ENCODE results near the gene RNF166.
A peak's percentile ranks its signal among the peaks of the same experiment; 100 is the strongest.

The RNF166 gene

GRCh38 chr16:88734361-88734728 is 28.1 kb upstream of the RNF166 start:
- Mint-ChIP-seq H3K4me3 (no peak overlapping the region), H3K27ac (no peak overlapping the region), H3K4me1 (ENCODE audit: low read depth) (peaks cover 4% of the 10 kb centered on the region), H3K36me3 (ENCODE audit: low read depth) (peaks cover 22% of the 10 kb centered on the region), H3K9me3 (no peaks in the 10 kb centered on the region), H3K27me3 (ENCODE audit: low read depth) (no peaks in the 10 kb centered on the region)
- no peak for DNase-seq (ENCODE audit: low spot score)

GRCh38 chr16:88733630-88734360 is 27.6 kb upstream of the RNF166 start:
- peak overlapping the region; percentile 7 for H3K27ac Mint-ChIP-seq
- no peak overlapping the region for H3K4me3 Mint-ChIP-seq
- no peaks in the 10 kb centered on the region for H3K9me3 Mint-ChIP-seq
- no peak for DNase-seq (ENCODE audit: low spot score)
- peaks cover 4% of the 10 kb centered on the region for H3K4me1 Mint-ChIP-seq (ENCODE audit: low read depth)
- peaks cover 18% of the 10 kb centered on the region for H3K36me3 Mint-ChIP-seq (ENCODE audit: low read depth)
- no peaks in the 10 kb centered on the region for H3K27me3 Mint-ChIP-seq (ENCODE audit: low read depth)

DNA sequence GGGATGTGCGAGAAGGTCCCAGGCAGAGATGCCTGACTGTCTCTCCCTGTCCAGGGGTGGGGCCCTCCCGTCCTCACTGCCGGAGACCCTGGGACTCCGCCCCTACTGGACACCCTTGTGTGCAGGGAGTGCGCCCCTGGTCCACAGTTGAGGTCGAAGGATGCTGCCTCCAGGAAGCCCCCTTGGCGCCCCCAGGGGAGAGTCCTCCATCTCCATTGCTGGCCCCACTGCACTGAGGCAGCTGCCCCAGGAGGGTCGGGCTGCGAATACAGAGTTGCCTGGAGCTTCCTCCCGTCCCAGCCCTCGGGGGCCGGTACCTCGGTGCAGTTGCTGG is 26.7 kb upstream of the RNF166 start:
- Mint-ChIP-seq H3K4me1 (ENCODE audit: low read depth) (peaks cover 4% of the 10 kb centered on the region), H3K9me3 (no peaks in the 10 kb centered on the region), H3K27me3 (ENCODE audit: low read depth) (no peaks in the 10 kb centered on the region), H3K36me3 (ENCODE audit: low read depth) (peaks cover 17% of the 10 kb centered on the region), H3K4me3 (no peak overlapping the region), H3K27ac (no peak overlapping the region)
- no peak for DNase-seq (ENCODE audit: low spot score)

- Mint-ChIP-seq H3K9me3 (no peaks in the 10 kb centered on the region), H3K27ac (peak overlapping the region; percentile 36)
Observed at GRCh38 chr16:88732172-88732960, 26.2 kb upstream of the RNF166 start.

GRCh38 chr16:88731699-88732098 is 25.5 kb upstream of the RNF166 start:
- Mint-ChIP-seq H3K4me3 (no peak overlapping the region), H3K27me3 (ENCODE audit: low read depth) (no peaks in the 10 kb centered on the region), H3K36me3 (ENCODE audit: low read depth) (peaks cover 20% of the 10 kb centered on the region), H3K9me3 (no peaks in the 10 kb centered on the region), H3K4me1 (ENCODE audit: low read depth) (peaks cover 4% of the 10 kb centered on the region), H3K27ac (no peak overlapping the region)
- no peak for DNase-seq (ENCODE audit: low spot score)

More at GRCh38 chr16:88732172-88732960, 26.2 kb upstream of the RNF166 start:
- Mint-ChIP-seq H3K27me3 (ENCODE audit: low read depth) (no peaks in the 10 kb centered on the region), H3K4me3 (no peak overlapping the region), H3K36me3 (ENCODE audit: low read depth) (peaks cover 20% of the 10 kb centered on the region), H3K4me1 (ENCODE audit: low read depth) (peaks cover 4% of the 10 kb centered on the region)
- no peak for DNase-seq (ENCODE audit: low spot score)

DNA sequence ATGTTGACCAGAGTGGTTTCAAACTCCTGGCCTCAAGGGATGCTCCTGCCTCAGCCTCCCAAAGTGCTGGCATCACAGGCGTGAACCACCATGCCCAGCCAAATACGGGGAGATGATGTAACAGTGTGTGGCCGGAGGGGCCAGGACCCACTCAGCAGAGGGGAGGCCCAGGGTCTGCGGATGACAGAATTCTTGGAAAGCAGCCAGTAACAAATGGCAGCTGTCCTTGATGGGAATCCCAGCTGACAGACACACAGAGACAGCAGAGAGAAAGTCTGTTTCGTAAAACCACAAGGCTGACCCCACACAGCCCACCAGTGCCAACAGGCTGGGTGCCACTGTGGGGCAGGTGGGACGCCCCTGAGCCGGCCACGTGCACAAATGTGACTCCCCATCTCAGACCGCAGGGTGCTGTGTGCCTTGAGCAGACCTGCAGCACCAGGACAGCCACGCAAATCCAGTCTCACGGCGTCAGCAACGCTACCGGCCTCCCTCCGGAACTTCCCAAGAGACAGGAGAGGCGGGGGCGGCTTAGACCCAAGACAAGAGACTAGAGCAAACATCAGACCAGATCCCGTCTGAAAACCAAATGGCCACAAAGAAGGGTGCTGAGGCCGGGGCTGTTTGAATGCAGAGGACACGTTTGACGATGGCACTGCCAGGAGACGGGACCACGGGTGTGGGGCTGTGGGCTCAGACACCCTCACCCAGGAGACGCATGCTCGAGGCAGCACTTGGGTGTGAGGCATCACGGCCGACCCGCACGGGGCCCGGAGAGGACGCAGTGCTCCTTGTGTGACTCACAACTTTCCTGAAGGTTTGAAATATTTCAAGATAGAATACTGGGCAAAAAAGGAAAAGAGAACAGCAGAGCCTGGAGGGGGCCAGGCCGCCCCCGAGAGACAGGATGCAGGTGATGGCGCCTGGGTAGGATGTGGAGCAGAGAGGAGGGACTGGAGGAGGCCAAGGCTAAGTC is 24.7 kb upstream of the RNF166 start:
- no peaks in the 10 kb centered on the region for H3K27me3 Mint-ChIP-seq (ENCODE audit: low read depth)
- peak overlapping the region; percentile 28 for H3K27ac Mint-ChIP-seq
- no peaks in the 10 kb centered on the region for H3K9me3 Mint-ChIP-seq
- no peak for DNase-seq (ENCODE audit: low spot score)
- peaks cover 4% of the 10 kb centered on the region for H3K4me1 Mint-ChIP-seq (ENCODE audit: low read depth)
- peaks cover 24% of the 10 kb centered on the region for H3K36me3 Mint-ChIP-seq (ENCODE audit: low read depth)
- H3K4me3 Mint-ChIP-seq = peak overlapping the region; percentile 34

GRCh38 chr16:88727871-88728270 is 21.7 kb upstream of the RNF166 start:
- no peaks in the 10 kb centered on the region for H3K27me3 Mint-ChIP-seq (ENCODE audit: low read depth)
- no peak overlapping the region for H3K27ac Mint-ChIP-seq
- peaks cover 4% of the 10 kb centered on the region for H3K4me1 Mint-ChIP-seq (ENCODE audit: low read depth)
- DNase-seq (ENCODE audit: low spot score) = no peak
- no peaks in the 10 kb centered on the region for H3K9me3 Mint-ChIP-seq
- no peak overlapping the region for H3K4me3 Mint-ChIP-seq
- peaks cover 27% of the 10 kb centered on the region for H3K36me3 Mint-ChIP-seq (ENCODE audit: low read depth)

- no peaks in the 10 kb centered on the region for H3K27me3 Mint-ChIP-seq (ENCODE audit: low read depth)
- H3K9me3 Mint-ChIP-seq = no peaks in the 10 kb centered on the region
- H3K27ac Mint-ChIP-seq = no peak overlapping the region
- H3K4me3 Mint-ChIP-seq = no peak overlapping the region
- H3K36me3 Mint-ChIP-seq (ENCODE audit: low read depth) = peaks cover 28% of the 10 kb centered on the region
- DNase-seq (ENCODE audit: low spot score) = no peak
- peaks cover 4% of the 10 kb centered on the region for H3K4me1 Mint-ChIP-seq (ENCODE audit: low read depth)
Observed at GRCh38 chr16:88726981-88727380, 20.8 kb upstream of the RNF166 start.

DNA sequence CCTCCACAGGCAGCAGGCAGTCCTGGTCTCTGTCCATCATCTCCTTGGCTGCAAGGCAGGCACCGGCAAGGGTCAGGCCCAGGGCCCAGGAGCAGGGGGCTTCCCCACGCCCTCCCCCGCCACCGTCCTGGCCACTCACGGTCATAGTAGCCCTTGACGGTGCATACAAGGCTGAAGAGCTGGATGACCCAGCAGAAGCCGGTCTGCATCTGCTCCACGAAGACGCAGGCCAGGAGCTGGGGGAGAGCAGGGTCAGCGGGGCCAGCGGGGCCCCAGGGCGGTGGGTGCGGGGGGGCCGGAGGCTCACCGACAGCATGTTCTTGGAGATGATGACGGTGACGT is 20.2 kb upstream of the RNF166 start:
- Mint-ChIP-seq H3K9me3 (no peaks in the 10 kb centered on the region), H3K36me3 (ENCODE audit: low read depth) (peaks cover 28% of the 10 kb centered on the region)

DNA sequence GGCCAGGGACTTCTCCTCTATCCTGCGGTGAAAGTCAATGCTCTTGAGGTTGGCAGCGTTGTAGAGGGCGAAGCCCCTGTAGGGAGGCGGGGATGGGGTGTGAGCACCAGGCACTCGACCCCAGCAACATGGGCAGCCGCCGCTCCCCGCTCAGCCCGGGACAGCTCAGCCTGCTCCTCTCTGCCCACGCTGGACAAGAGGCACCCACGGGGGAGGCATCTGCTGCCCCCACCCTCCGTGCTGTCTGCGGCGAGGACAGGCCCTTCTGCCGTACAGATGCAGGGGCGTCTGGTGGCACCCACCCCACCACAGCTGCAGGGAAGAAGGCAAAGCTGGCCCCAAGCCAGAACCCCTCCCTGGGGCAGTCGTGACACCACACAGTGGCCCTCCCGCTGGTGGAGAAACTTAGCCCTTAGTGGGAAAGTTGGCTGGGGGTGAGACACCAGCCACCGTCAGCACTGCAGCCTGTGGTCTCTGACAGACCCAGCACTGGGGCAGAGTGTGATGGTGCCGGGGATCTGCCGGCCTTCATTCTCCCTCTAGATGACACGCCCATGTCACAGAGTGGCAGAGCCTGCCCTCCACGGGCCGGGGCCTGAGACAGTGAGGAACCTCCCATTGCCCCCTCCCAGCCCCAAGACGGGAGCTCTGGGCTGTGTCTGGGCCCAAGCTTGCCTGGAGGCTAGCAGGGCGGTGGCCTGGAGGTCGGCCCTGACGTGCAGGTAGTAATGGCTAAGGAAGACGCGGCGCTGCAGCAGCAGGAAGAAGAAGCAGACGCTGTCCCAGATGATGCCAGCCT is 19.6 kb upstream of the RNF166 start:
- H3K4me3 Mint-ChIP-seq = no peak overlapping the region
- peaks cover 23% of the 10 kb centered on the region for H3K36me3 Mint-ChIP-seq (ENCODE audit: low read depth)
- no peaks in the 10 kb centered on the region for H3K9me3 Mint-ChIP-seq
- no peaks in the 10 kb centered on the region for H3K27me3 Mint-ChIP-seq (ENCODE audit: low read depth)
- no peaks in the 10 kb centered on the region for H3K4me1 Mint-ChIP-seq (ENCODE audit: low read depth)
- no peak for DNase-seq (ENCODE audit: low spot score)
- H3K27ac Mint-ChIP-seq = peak overlapping the region; percentile 31

More for the DNA sequence above, 20.2 kb upstream of the RNF166 start:
- Mint-ChIP-seq H3K27ac (no peak overlapping the region), H3K4me1 (ENCODE audit: low read depth) (peaks cover 4% of the 10 kb centered on the region), H3K4me3 (no peak overlapping the region), H3K27me3 (ENCODE audit: low read depth) (no peaks in the 10 kb centered on the region)
- DNase-seq (ENCODE audit: low spot score) = no peak

DNA sequence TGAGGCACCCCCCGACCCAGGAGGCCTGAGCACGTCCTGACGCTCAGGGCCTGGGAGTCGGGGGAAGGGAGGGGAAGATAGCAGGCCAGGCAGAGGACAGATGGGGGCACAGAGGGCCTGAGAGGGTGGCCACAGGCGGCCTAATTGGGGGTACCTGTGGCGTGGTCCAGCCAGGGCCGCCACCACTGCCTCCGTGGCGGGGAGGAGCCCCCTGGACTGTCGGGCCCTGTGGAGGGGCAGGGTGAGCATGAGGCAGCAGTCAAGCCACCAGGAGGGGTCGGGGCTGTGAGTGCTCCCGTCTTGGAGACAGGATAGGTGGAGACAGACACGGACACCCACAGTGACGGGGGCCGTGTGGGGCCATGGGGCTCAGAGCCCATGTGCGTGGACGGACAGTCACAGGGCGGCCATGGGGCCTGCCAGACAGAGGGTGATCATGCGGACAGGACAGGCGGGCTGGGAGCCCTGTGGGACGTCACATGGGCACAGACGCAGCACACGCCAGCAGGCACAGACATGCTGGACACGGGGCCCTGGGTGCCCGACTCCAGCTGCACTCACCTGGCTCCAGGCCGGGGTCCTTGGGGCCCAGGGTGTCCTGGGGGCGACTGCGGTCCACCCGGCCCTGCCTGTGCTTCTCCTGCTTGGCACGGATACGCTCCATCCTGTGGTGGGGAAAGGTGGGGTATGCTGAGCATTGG is 18.8 kb upstream of the RNF166 start:
- H3K4me1 Mint-ChIP-seq (ENCODE audit: low read depth) = no peaks in the 10 kb centered on the region
- no peak for DNase-seq (ENCODE audit: low spot score)
- no peak overlapping the region for H3K4me3 Mint-ChIP-seq
- no peaks in the 10 kb centered on the region for H3K27me3 Mint-ChIP-seq (ENCODE audit: low read depth)
- H3K9me3 Mint-ChIP-seq = no peaks in the 10 kb centered on the region
- H3K27ac Mint-ChIP-seq = no peak overlapping the region
- peaks cover 26% of the 10 kb centered on the region for H3K36me3 Mint-ChIP-seq (ENCODE audit: low read depth)

DNA sequence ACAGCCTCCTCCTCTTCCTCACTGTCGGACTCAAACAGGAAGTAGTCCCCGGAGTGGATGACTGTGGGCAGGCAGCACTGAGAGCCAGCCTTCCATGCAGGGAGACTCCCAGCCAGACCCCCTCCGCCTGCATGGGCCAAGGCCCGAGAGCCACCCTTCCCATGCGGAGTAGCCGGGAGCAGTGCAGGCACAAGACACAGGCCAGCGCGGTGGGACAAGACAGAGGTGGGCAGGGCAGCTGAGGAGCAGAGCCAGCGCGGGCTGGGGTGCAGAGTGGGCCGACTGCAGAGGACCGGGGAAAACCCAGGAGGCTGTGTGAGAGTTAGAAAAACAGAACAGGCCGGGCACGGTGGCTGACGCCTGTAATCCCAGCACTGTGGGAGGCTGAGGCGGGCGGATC is 17.7 kb upstream of the RNF166 start:
- Mint-ChIP-seq H3K27ac (no peak overlapping the region), H3K4me3 (no peak overlapping the region), H3K9me3 (no peaks in the 10 kb centered on the region), H3K36me3 (ENCODE audit: low read depth) (peaks cover 31% of the 10 kb centered on the region), H3K27me3 (ENCODE audit: low read depth) (no peaks in the 10 kb centered on the region), H3K4me1 (ENCODE audit: low read depth) (no peaks in the 10 kb centered on the region)
- no peak for DNase-seq (ENCODE audit: low spot score)

- Mint-ChIP-seq H3K4me1 (ENCODE audit: low read depth) (no peaks in the 10 kb centered on the region), H3K27me3 (ENCODE audit: low read depth) (no peaks in the 10 kb centered on the region), H3K36me3 (ENCODE audit: low read depth) (peaks cover 36% of the 10 kb centered on the region), H3K27ac (no peak overlapping the region), H3K9me3 (no peaks in the 10 kb centered on the region), H3K4me3 (no peak overlapping the region)
- no peak for DNase-seq (ENCODE audit: low spot score)
Observed at GRCh38 chr16:88723507-88723887, 17.3 kb upstream of the RNF166 start.
